DOHH2 (cell line): Measurements from ENCODE around the gene E2F2.

ENCODE experiments used
- H3F3A ChIP-seq: fragments of 200-600 bp; sonication (generic), shearing (Covaris generic); 2 replicates; pipeline ENCODE4 v1.6.0; 2016; ENCODE audit warnings: antibody characterized with exemption, mild to moderate bottlenecking; ENCODE audit not compliant: control insufficient read depth, insufficient read depth
- H3K27ac ChIP-seq: fragments of 200-600 bp; sonication (generic); 2 replicates; pipeline ENCODE4 v1.5.1; 2014; ENCODE audit warnings: low read depth, mild to moderate bottlenecking, low read length, moderate library complexity
- H3K27me3 ChIP-seq: fragments of 200-600 bp; sonication (generic); 2 replicates; pipeline ENCODE4 v1.6.1; 2014; ENCODE audit warnings: mild to moderate bottlenecking, low read length, mixed read lengths; ENCODE audit not compliant: control insufficient read depth
- H3K36me3 ChIP-seq: fragments of 200-600 bp; sonication (generic); 2 replicates; pipeline ENCODE4 v1.6.1; 2014; ENCODE audit warnings: mild to moderate bottlenecking, low read length, moderate library complexity, mixed read lengths; ENCODE audit not compliant: control insufficient read depth
- H3K4me1 ChIP-seq: fragments of 200-600 bp; sonication (generic); 2 replicates; pipeline ENCODE4 v1.6.1; 2014; ENCODE audit warnings: mild to moderate bottlenecking, low read length, mixed read lengths; ENCODE audit not compliant: control insufficient read depth
- H3K4me2 ChIP-seq: fragments of 200-600 bp; sonication (generic); 2 replicates; pipeline ENCODE4 v1.6.0; 2014; ENCODE audit warnings: mild to moderate bottlenecking, low read length, moderate library complexity
- H3K4me3 ChIP-seq: fragments of 200-600 bp; sonication (generic); 2 replicates; pipeline ENCODE4 v1.5.1; 2014; ENCODE audit warnings: mild to moderate bottlenecking, low read length, mixed read lengths
- H3K79me2 ChIP-seq: fragments of 200-600 bp; sonication (generic); 2 replicates; pipeline ENCODE4 v1.6.1; 2014; ENCODE audit warnings: mild to moderate bottlenecking, low read length, mixed read lengths; ENCODE audit not compliant: control insufficient read depth
- H3K9me2 ChIP-seq: fragments of 200-600 bp; sonication (generic); replicated peaks from 2 replicates; pipeline ENCODE4 v1.6.1; 2014; ENCODE audit warnings: mild to moderate bottlenecking, low read length, mixed read lengths; ENCODE audit not compliant: control insufficient read depth
- H3K9me3 ChIP-seq: fragments of 200-600 bp; sonication (generic); 2 replicates; pipeline ENCODE4 v1.6.1; 2014; ENCODE audit warnings: antibody characterized with exemption, low read length, mixed read lengths; ENCODE audit not compliant: control insufficient read depth, insufficient read depth
- H4K20me1 ChIP-seq: fragments of 200-600 bp; sonication (generic); 2 replicates; pipeline ENCODE4 v1.6.0; 2014; ENCODE audit warnings: low read depth, mild to moderate bottlenecking, antibody characterized with exemption, low read length, moderate library complexity; ENCODE audit not compliant: control insufficient read depth, insufficient read depth
- CTCF ChIP-seq: fragments of 200-600 bp; sonication (generic); IDR thresholded peaks from one replicate; pipeline ENCODE4 v1.5.1; 2014; ENCODE audit warnings: antibody characterized with exemption, mild to moderate bottlenecking, low read depth, low read length; ENCODE audit not compliant: poor library complexity, severe bottlenecking
- EZH2phosphoT487 ChIP-seq: fragments of 200-600 bp; sonication (generic); IDR thresholded peaks from 2 replicates; pipeline ENCODE4 v1.6.1; 2017; ENCODE audit warnings: borderline replicate concordance, mild to moderate bottlenecking, antibody characterized with exemption, low read length, moderate library complexity, mixed read lengths

E2F2 gene

GRCh38 chr1:23548704-23549143 is 17.7 kb upstream of the E2F2 start:
- no peaks in the 10 kb centered on the region for H3K27me3 ChIP-seq
- no peak for TF ChIP-seq CTCF
- TF ChIP-seq EZH2phosphoT487, result no peak
- H3K27ac ChIP-seq, result peak overlapping the region; percentile 8; the same call in 1 of the 2 replicates
- H3K4me2 ChIP-seq, result peak overlapping the region; percentile 30
- no peaks in the 10 kb centered on the region for H3K9me2 ChIP-seq
- peaks cover 75% of the 10 kb centered on the region for H3K4me1 ChIP-seq
- H3F3A ChIP-seq, result 0 out of 2 replicates have a peak, but pooled peaks cover 9% of the 10 kb centered on the region
- H3K79me2 ChIP-seq, result no peaks in the 10 kb centered on the region
- H3K36me3 ChIP-seq, result no peaks in the 10 kb centered on the region
- H4K20me1 ChIP-seq, result no peaks in the 10 kb centered on the region
- no peaks in the 10 kb centered on the region for H3K9me3 ChIP-seq
- 0 out of 2 replicates have a peak overlapping the region, but pooled peaks have one; percentile 19 for H3K4me3 ChIP-seq

GRCh38 chr1:23546897-23547584 is 16.0 kb upstream of the E2F2 start:
- Histone ChIP-seq H3F3A (0 out of 2 replicates have a peak, but pooled peaks cover 6% of the 10 kb centered on the region), H3K9me2 (no peaks in the 10 kb centered on the region), H3K27ac (no peak overlapping the region), H3K4me2 (no peak overlapping the region), H3K36me3 (no peaks in the 10 kb centered on the region), H3K4me3 (no peak overlapping the region), H3K9me3 (no peaks in the 10 kb centered on the region), H3K79me2 (no peaks in the 10 kb centered on the region), H3K4me1 (peaks cover 64% of the 10 kb centered on the region), H3K27me3 (no peaks in the 10 kb centered on the region), H4K20me1 (no peaks in the 10 kb centered on the region)
- no peak for TF ChIP-seq EZH2phosphoT487
- no peak for TF ChIP-seq CTCF

GRCh38 chr1:23545851-23546250 is 14.8 kb upstream of the E2F2 start:
- Histone ChIP-seq H3K27ac (no peak overlapping the region), H3K4me3 (no peak overlapping the region), H3K9me2 (no peaks in the 10 kb centered on the region), H3K9me3 (no peaks in the 10 kb centered on the region), H4K20me1 (no peaks in the 10 kb centered on the region), H3F3A (peaks cover 9% of the 10 kb centered on the region; the same call in 1 of the 2 replicates), H3K36me3 (no peaks in the 10 kb centered on the region), H3K79me2 (no peaks in the 10 kb centered on the region), H3K4me2 (no peak overlapping the region), H3K4me1 (peaks cover 57% of the 10 kb centered on the region), H3K27me3 (no peaks in the 10 kb centered on the region)
- no peak for TF ChIP-seq EZH2phosphoT487
